Trophoblast cell (in vitro differentiated cells and primary cell): ENCODE data around the gene WBP1.

Source experiments
- DNase-seq, 2 donors: peaks; one replicate each; pipeline ENCODE4 v3.0.0-alpha.2; 2016
- H2AFZ ChIP-seq: 2 replicates; pipeline ENCODE4 v1.6.1; 2013; ENCODE audit warnings: low read length, moderate library complexity, mild to moderate bottlenecking; ENCODE audit not compliant: insufficient read depth, poor library complexity
- H2AK5ac ChIP-seq: 2 replicates; pipeline ENCODE4 v1.6.1; 2013; ENCODE audit warnings: mild to moderate bottlenecking, low read length
- H2BK120ac ChIP-seq: 2 replicates; pipeline ENCODE4 v1.6.1; 2013; ENCODE audit warnings: low read length, mild to moderate bottlenecking, moderate library complexity; ENCODE audit not compliant: insufficient read depth, poor library complexity
- H2BK12ac ChIP-seq: 2 replicates; pipeline ENCODE4 v1.6.1; 2013; ENCODE audit warnings: mild to moderate bottlenecking, low read length, moderate library complexity
- H2BK5ac ChIP-seq: 2 replicates; pipeline ENCODE4 v1.6.1; 2013; ENCODE audit warnings: low read length, low read depth, moderate library complexity, mild to moderate bottlenecking; ENCODE audit not compliant: poor library complexity
- H3K14ac ChIP-seq: 2 replicates; pipeline ENCODE4 v1.6.1; 2013; ENCODE audit warnings: mild to moderate bottlenecking, low read length
- H3K18ac ChIP-seq: 2 replicates; pipeline ENCODE4 v1.6.1; 2013; ENCODE audit warnings: mild to moderate bottlenecking, low read length
- H3K23ac ChIP-seq: 2 replicates; pipeline ENCODE4 v1.6.1; 2013; ENCODE audit warnings: low read length
- H3K27ac ChIP-seq: 2 replicates; pipeline ENCODE4 v1.5.1; 2013; ENCODE audit warnings: low read depth, mild to moderate bottlenecking, inconsistent platforms, low read length, moderate library complexity
- H3K27me3 ChIP-seq: 2 replicates; pipeline ENCODE4 v1.6.1; 2013; ENCODE audit warnings: inconsistent platforms, mild to moderate bottlenecking, low read length, moderate library complexity; ENCODE audit not compliant: insufficient read depth
- H3K36me3 ChIP-seq, 2 experiments: 1 replicate in 1 of 2; 2 replicates in 1 of 2; pipeline ENCODE4 v1.6.1; 2013; ENCODE audit warnings: low read length in 2 of 2, mild to moderate bottlenecking in 2 of 2, moderate library complexity in 1 of 2; ENCODE audit not compliant: insufficient read depth in 2 of 2, control insufficient read depth in 1 of 2
- H3K4ac ChIP-seq: 2 replicates; pipeline ENCODE4 v1.6.1; 2013; ENCODE audit warnings: low read depth, mild to moderate bottlenecking, low read length, moderate library complexity
- H3K4me1 ChIP-seq, 2 experiments: 1 replicate in 1 of 2; 2 replicates in 1 of 2; pipeline ENCODE4 v1.6.1; 2013; ENCODE audit warnings: low read length in 2 of 2, mild to moderate bottlenecking in 2 of 2, moderate library complexity in 1 of 2; ENCODE audit not compliant: insufficient read depth in 2 of 2, control insufficient read depth in 1 of 2
- H3K4me2 ChIP-seq: 2 replicates; pipeline ENCODE4 v1.6.1; 2013; ENCODE audit warnings: inconsistent platforms, mild to moderate bottlenecking, low read length, moderate library complexity
- H3K4me3 ChIP-seq: 2 replicates; pipeline ENCODE4 v1.5.1; 2013; ENCODE audit warnings: mild to moderate bottlenecking, low read depth, low read length, inconsistent platforms
- H3K79me1 ChIP-seq: one replicate; pipeline ENCODE4 v1.6.1; 2013; ENCODE audit warnings: low read length
- H3K79me2 ChIP-seq: 2 replicates; pipeline ENCODE4 v1.6.1; 2013; ENCODE audit warnings: low read length, mild to moderate bottlenecking; ENCODE audit not compliant: control insufficient read depth, insufficient read depth, poor library complexity
- H3K9ac ChIP-seq: 2 replicates; pipeline ENCODE4 v1.6.1; 2013; ENCODE audit warnings: mild to moderate bottlenecking, low read length
- H3K9me3 ChIP-seq: 2 replicates; pipeline ENCODE4 v1.6.1; 2013; ENCODE audit warnings: low read depth, mild to moderate bottlenecking, control low read depth, inconsistent platforms, low read length; ENCODE audit not compliant: insufficient read depth
- H4K12ac ChIP-seq: 2 replicates; pipeline ENCODE4 v1.6.1; 2013; ENCODE audit warnings: low read depth, mild to moderate bottlenecking, low read length, moderate library complexity
- H4K8ac ChIP-seq: 2 replicates; pipeline ENCODE4 v1.6.1; 2013; ENCODE audit warnings: low read depth, mild to moderate bottlenecking, low read length, moderate library complexity
- H4K91ac ChIP-seq: one replicate; pipeline ENCODE4 v1.6.1; 2013; ENCODE audit warnings: low read depth, mild to moderate bottlenecking, low read length, moderate library complexity
- WGBS: extraction: QIAGEN DNeasy Blood & Tissue Kit; methylation state at CpG from one replicate; pipeline ENCODE4 v1.1.7; 2013; ENCODE audit warnings: missing lambda C conversion rate; ENCODE audit not compliant: insufficient read length, insufficient coverage; ENCODE audit errors: extremely low coverage; 5-methylcytosine and 5-hydroxymethylcytosine counted together

The WBP1 gene

GRCh38 chr2:74425523-74425922, 32.7 kb upstream of the WBP1 start:
- Histone ChIP-seq H3K9me3 (no peaks in the 10 kb centered on the region), H2BK120ac (no peak overlapping the region), H4K91ac (no peak overlapping the region), H3K4me1 (peaks cover 6 to 9% of the 10 kb centered on the region in 2 experiments), H2AK5ac (no peak overlapping the region), H3K79me2 (peaks cover 2% of the 10 kb centered on the region), H3K79me1 (no peaks in the 10 kb centered on the region), H3K18ac (no peak overlapping the region), H2BK5ac (no peak overlapping the region), H3K27me3 (no peaks in the 10 kb centered on the region), H3K4ac (no peak overlapping the region), H2BK12ac (no peak overlapping the region), H4K8ac (no peak overlapping the region), H3K36me3 (peaks cover 47 to 57% of the 10 kb centered on the region in 2 experiments), H3K14ac (no peak overlapping the region), H2AFZ (no peak overlapping the region), H3K27ac (no peak overlapping the region), H3K9ac (no peak overlapping the region), H3K23ac (no peak overlapping the region), H3K4me3 (no peak overlapping the region), H4K12ac (no peak overlapping the region), H3K4me2 (no peak overlapping the region)
- WGBS, result no CpG with 5 or more reads among the region's 7 CpGs
- DNase-seq, result peak; percentile 91 to 95

- Histone ChIP-seq H3K79me2 (peaks cover 1% of the 10 kb centered on the region), H3K4me1 (peaks cover 4 to 7% of the 10 kb centered on the region in 2 experiments), H3K27ac (no peak overlapping the region), H2BK12ac (no peak overlapping the region), H3K4me2 (no peak overlapping the region), H2BK120ac (no peak overlapping the region), H3K4me3 (no peak overlapping the region), H3K79me1 (no peaks in the 10 kb centered on the region), H4K12ac (no peak overlapping the region), H3K4ac (no peak overlapping the region), H3K23ac (no peak overlapping the region), H3K18ac (no peak overlapping the region), H3K9me3 (no peaks in the 10 kb centered on the region), H3K9ac (no peak overlapping the region), H4K91ac (no peak overlapping the region), H3K14ac (no peak overlapping the region), H2BK5ac (no peak overlapping the region), H3K36me3 (peaks cover 53 to 63% of the 10 kb centered on the region in 2 experiments), H2AFZ (no peak overlapping the region), H2AK5ac (no peak overlapping the region), H3K27me3 (no peaks in the 10 kb centered on the region), H4K8ac (no peak overlapping the region)
- WGBS, result no CpG with 5 or more reads among the region's 14 CpGs
- no peak for DNase-seq
Measured at GRCh38 chr2:74426181-74426758, 32.0 kb upstream of the WBP1 start.

GRCh38 chr2:74427551-74427950, 30.7 kb upstream of the WBP1 start:
- Histone ChIP-seq H3K27ac (no peak overlapping the region), H3K4ac (no peak overlapping the region), H3K79me1 (no peaks in the 10 kb centered on the region), H3K79me2 (no peaks in the 10 kb centered on the region), H3K36me3 (peaks cover 62 to 74% of the 10 kb centered on the region in 2 experiments), H3K18ac (no peak overlapping the region), H3K14ac (no peak overlapping the region), H4K91ac (no peak overlapping the region), H3K4me1 (no peaks in the 10 kb centered on the region), H2AK5ac (no peak overlapping the region), H3K4me3 (no peak overlapping the region), H2BK120ac (no peak overlapping the region), H3K23ac (no peak overlapping the region), H3K9me3 (peaks cover 1% of the 10 kb centered on the region), H2AFZ (no peak overlapping the region), H3K9ac (no peak overlapping the region), H3K4me2 (no peak overlapping the region), H4K12ac (no peak overlapping the region), H2BK5ac (no peak overlapping the region), H3K27me3 (no peaks in the 10 kb centered on the region), H4K8ac (no peak overlapping the region), H2BK12ac (no peak overlapping the region)
- no peak for DNase-seq
- WGBS, result no CpG with 5 or more reads among the region's 3 CpGs

GRCh38 chr2:74428675-74429074, 29.6 kb upstream of the WBP1 start:
- Histone ChIP-seq H2BK12ac (no peak overlapping the region), H3K9me3 (peaks cover 1% of the 10 kb centered on the region), H3K79me1 (no peaks in the 10 kb centered on the region), H3K27me3 (no peaks in the 10 kb centered on the region), H2AK5ac (no peak overlapping the region), H3K4me2 (no peak overlapping the region), H3K23ac (no peak overlapping the region), H3K4me3 (no peak overlapping the region), H4K8ac (no peak overlapping the region), H3K36me3 (peaks cover 63 to 76% of the 10 kb centered on the region in 2 experiments), H3K79me2 (no peaks in the 10 kb centered on the region), H3K27ac (no peak overlapping the region), H3K4me1 (no peaks in the 10 kb centered on the region), H3K9ac (no peak overlapping the region), H2BK5ac (no peak overlapping the region), H3K4ac (no peak overlapping the region), H4K12ac (no peak overlapping the region), H3K14ac (no peak overlapping the region), H2BK120ac (no peak overlapping the region), H4K91ac (no peak overlapping the region), H2AFZ (no peak overlapping the region), H3K18ac (no peak overlapping the region)
- WGBS, result no CpG with 5 or more reads among the region's 5 CpGs
- DNase-seq, result no peak
